BE2C (cell line): ENCODE measurements around the gene MYOCD.

Source experiments
- DNase-seq: peaks from one replicate; pipeline ENCODE4 v3.0.0-alpha.2; 2020
- H3K27me3 ChIP-seq: fragments of 250-450 bp; sonication (Bioruptor Pico); 2 replicates; pipeline ENCODE4 v1.5.1; 2020; ENCODE audit warnings: mild to moderate bottlenecking
- H3K36me3 ChIP-seq: fragments of 250-450 bp; sonication (Bioruptor Pico); 2 replicates; pipeline ENCODE4 v1.5.1; 2020; ENCODE audit warnings: mild to moderate bottlenecking
- H3K4me1 ChIP-seq: fragments of 250-450 bp; sonication (Bioruptor Pico); 2 replicates; pipeline ENCODE4 v1.5.1; 2020
- H3K4me3 ChIP-seq: 2 replicates; pipeline ENCODE4 v1.5.1; 2011; ENCODE audit warnings: low read depth, low read length
- H3K9me3 ChIP-seq: fragments of 250-450 bp; sonication (Bioruptor Pico); 2 replicates; pipeline ENCODE4 v1.5.1; 2020
- TF ChIP-seq, protein P1 (sequence below): IDR thresholded peaks from 2 replicates; pipeline ENCODE4 v1.5.1; 2012; ENCODE audit warnings: mild to moderate bottlenecking, low read depth, low read length

The MYOCD gene

DNA sequence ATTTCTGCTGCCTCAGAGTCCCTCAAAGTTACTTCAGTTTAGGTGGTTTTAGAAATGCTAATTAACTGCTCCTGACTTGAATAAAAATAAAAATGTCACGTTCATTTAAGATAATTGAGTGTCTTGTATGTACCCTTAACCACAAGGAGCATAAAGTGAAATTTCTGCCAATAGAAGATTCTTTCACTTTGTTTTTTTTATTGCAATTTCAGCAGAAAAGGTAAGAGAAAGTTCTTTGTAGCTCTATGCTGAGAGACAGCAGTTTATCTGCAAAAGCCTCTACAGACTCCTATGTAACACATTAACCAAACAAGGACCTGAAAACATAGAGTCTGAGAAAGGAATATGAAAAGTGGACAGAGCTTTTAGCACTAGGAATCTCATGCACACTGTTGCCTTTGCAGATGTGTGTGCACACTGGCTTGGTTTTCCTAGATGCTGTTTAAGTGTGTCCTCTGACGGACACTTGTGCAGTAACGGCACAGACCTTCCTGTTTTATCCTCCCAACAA is 135.2 kb downstream of the MYOCD start:
- no peak overlapping the region for H3K4me3 ChIP-seq

DNA sequence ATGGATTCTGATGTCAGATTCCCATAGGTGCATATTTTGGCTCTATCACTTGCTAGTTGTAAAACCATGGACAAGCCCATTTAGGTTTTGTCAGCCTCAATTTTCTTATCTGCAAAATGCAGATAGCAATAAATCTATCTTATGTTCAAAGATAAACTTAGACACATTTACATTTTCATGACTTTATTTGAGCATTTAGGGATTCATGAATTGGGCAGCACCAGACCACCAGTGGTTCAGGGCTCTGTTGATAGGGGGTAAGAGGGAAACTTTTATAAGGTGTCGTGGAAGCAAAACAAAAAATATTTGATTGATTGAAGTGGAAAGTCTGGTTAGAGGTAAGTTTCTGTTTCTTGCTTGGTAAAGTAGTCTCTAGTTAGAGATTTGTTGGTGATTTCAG is 140.9 kb downstream of the MYOCD start:
- TF ChIP-seq, protein P1, sequence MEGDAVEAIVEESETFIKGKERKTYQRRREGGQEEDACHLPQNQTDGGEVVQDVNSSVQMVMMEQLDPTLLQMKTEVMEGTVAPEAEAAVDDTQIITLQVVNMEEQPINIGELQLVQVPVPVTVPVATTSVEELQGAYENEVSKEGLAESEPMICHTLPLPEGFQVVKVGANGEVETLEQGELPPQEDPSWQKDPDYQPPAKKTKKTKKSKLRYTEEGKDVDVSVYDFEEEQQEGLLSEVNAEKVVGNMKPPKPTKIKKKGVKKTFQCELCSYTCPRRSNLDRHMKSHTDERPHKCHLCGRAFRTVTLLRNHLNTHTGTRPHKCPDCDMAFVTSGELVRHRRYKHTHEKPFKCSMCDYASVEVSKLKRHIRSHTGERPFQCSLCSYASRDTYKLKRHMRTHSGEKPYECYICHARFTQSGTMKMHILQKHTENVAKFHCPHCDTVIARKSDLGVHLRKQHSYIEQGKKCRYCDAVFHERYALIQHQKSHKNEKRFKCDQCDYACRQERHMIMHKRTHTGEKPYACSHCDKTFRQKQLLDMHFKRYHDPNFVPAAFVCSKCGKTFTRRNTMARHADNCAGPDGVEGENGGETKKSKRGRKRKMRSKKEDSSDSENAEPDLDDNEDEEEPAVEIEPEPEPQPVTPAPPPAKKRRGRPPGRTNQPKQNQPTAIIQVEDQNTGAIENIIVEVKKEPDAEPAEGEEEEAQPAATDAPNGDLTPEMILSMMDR: no peak
- Histone ChIP-seq H3K4me3 (no peak overlapping the region), H3K4me1 (no peaks in the 10 kb centered on the region), H3K36me3 (no peaks in the 10 kb centered on the region), H3K27me3 (no peaks in the 10 kb centered on the region), H3K9me3 (no peaks in the 10 kb centered on the region)
- no peak for DNase-seq

More for the DNA sequence above, 135.2 kb downstream of the MYOCD start:
- Histone ChIP-seq H3K27me3 (no peaks in the 10 kb centered on the region), H3K4me1 (no peaks in the 10 kb centered on the region), H3K36me3 (no peaks in the 10 kb centered on the region), H3K9me3 (no peaks in the 10 kb centered on the region)
- DNase-seq: no peak
- TF ChIP-seq, protein P1: no peak

DNA sequence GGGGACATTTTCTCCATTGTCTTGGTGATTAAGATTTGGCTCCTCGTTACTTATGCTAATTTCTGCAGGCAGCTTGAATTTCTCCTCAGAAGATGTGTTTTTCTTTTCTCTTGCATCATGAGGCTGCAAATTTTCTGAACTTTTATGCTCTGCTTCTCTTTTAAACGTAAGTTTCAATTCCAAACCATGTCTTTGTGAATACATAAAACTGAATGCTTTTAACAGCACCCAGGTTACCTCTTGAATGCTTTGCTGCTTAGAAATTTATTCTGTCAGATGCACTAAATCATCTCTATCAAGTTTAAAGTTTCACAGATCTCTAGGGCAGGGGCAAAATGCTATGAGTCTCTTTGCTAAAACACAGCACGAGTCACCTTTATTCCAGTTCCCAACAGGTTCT is 143.0 kb downstream of the MYOCD start:
- Histone ChIP-seq H3K9me3 (no peaks in the 10 kb centered on the region), H3K27me3 (no peaks in the 10 kb centered on the region), H3K4me3 (no peak overlapping the region), H3K4me1 (no peaks in the 10 kb centered on the region), H3K36me3 (no peaks in the 10 kb centered on the region)
- no peak for DNase-seq
- TF ChIP-seq, protein P1: no peak

DNA sequence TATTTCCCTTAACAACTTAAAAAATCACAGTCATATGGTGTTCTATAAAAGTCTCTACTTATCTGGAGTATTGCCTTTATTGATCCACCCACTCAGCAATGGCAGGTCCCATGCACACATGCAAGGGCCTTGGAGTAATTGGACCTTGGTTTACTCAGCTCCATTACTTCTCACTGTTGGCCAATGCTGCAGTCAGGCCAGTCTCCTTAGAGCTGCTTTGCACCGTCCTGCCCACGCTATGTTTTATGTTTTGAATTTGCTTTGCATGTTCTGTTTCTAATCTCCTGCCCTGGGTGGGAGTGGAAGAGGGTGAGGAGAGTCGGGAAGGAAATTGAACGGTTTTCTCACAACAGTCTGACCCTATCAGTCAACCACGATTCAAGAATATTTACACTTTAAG is 147.2 kb downstream of the MYOCD start:
- H3K36me3 ChIP-seq: no peaks in the 10 kb centered on the region
- no peaks in the 10 kb centered on the region for H3K4me1 ChIP-seq
- TF ChIP-seq, protein P1: no peak
- no peaks in the 10 kb centered on the region for H3K27me3 ChIP-seq
- H3K9me3 ChIP-seq: no peaks in the 10 kb centered on the region
- DNase-seq: no peak
- no peak overlapping the region for H3K4me3 ChIP-seq

DNA sequence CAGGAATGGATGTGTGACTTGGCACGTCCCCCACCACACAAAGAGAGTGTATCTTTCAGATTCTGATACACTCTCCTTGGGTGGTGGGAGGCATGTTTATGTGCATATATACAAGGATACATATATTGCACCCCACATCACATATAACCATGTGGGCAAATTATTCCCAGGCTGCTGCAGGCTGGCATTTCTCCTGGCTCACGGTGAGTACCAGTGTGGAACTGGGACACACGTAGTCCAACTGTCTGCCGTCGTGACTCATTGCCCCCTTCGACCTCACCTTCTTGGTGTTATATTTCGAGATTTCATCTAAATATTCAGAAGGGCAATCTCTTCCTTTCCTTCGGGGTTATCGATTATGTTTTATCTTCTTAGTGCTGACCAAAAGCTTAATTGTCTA is 148.0 kb downstream of the MYOCD start:
- H3K36me3 ChIP-seq: no peaks in the 10 kb centered on the region
- DNase-seq: no peak
- H3K4me3 ChIP-seq: no peak overlapping the region
- H3K4me1 ChIP-seq: no peaks in the 10 kb centered on the region
- H3K27me3 ChIP-seq: no peaks in the 10 kb centered on the region
- H3K9me3 ChIP-seq: no peaks in the 10 kb centered on the region
- TF ChIP-seq, protein P1: no peak

DNA sequence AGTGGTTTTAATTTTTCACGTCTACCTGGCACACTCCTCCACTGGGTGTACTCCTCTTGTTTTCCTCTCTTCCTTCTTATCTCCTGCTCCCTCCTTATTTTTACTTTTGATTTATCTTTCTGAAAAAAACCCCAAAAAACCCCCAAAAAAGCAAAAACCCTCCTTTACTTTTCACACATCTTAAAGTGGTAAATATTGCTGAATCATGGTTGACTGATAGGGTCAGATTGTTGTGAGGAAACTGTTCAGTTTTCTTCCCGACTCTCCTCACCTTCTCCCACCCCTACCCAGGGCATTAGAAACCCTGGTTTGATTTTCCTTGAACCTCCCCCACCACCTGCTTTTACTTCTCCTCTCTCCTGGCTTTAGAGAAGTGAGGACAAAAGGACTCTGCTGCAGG is 149.0 kb downstream of the MYOCD start:
- TF ChIP-seq, protein P1: no peak
- no peak overlapping the region for H3K4me3 ChIP-seq
- H3K9me3 ChIP-seq: no peaks in the 10 kb centered on the region
- no peaks in the 10 kb centered on the region for H3K4me1 ChIP-seq
- no peaks in the 10 kb centered on the region for H3K36me3 ChIP-seq
- no peak for DNase-seq
- no peaks in the 10 kb centered on the region for H3K27me3 ChIP-seq
